Motor neuron (in vitro differentiated cells): ENCODE results near the gene TSPYL1. TPM values are rescaled to one million over a fixed set of nuclear protein-coding genes. Genes with fewer than 3 reads are reported as not detected.

Experiments
- ATAC-seq, 8 experiments: fragments of 200-7000 bp; cut with Tn5 transposase; replicated peaks in 6 of 8; 2 replicates each; pipeline ENCODE4 v1.8.0; 2021; ENCODE audit warnings: mild to moderate bottlenecking in 8 of 8, moderate library complexity in 8 of 8
- H3K27ac ChIP-seq, 2 donors: fragments of 250-450 bp; sonication (Bioruptor Pico); 2 replicates each; pipeline ENCODE4 v1.9.0; 2021; ENCODE audit warnings: antibody characterized with exemption in 2 of 2, mild to moderate bottlenecking in 2 of 2, moderate library complexity in 1 of 2
- H3K4me1 ChIP-seq, 2 donors: fragments of 250-450 bp; sonication (Bioruptor Pico); replicated peaks in 1 of 2; 2 replicates each; pipeline ENCODE4 v1.6.1; 2021; ENCODE audit warnings: antibody characterized with exemption in 2 of 2, mild to moderate bottlenecking in 2 of 2, moderate library complexity in 1 of 2
- H3K4me3 ChIP-seq, 5 donors: fragments of 250-450 bp; sonication (Bioruptor Pico); 2 replicates each; pipeline ENCODE4 v1.9.0; 2021; ENCODE audit warnings: antibody characterized with exemption in 5 of 5, mild to moderate bottlenecking in 5 of 5, moderate library complexity in 4 of 5
- WGBS, 10 experiments: fragments of 450-650 bp; shearing (Covaris generic); methylation state at CpG; one replicate each; pipeline ENCODE4 v1.0.0; 2022; 5-methylcytosine and 5-hydroxymethylcytosine counted together
- in situ Hi-C, 9 experiments: fragments of 400-800 bp; cut with MboI; loops; one replicate each; pipeline ENCODE4 v1.15.0; 2021; ENCODE audit warnings: low sequenced_read_pairs in 9 of 9, low pct_unique_long_range_greater_than_20kb in 2 of 9; ENCODE audit not compliant: unreplicated experiment in 9 of 9
- total RNA-seq, 8 experiments: library from RNA; unstranded; fragments of 300-600 nt; gene quantifications; 2 replicates each; pipeline versions ENCODE4 v1.2.3 to v1.2.4, GENCODE V29; 2022

The TSPYL1 gene
- total RNA-seq, 8 experiments from 2014 or later: 44.9 to 103 (median 70.5) TPM

GRCh38 chr6:116253505-116254296 lies 26.0 kb downstream of the TSPYL1 start, which contains the start of gene TSPYL4:
Gene TSPYL4, minus strand, starts transcription at chr6:116254075. Its CDS starts 67 bp downstream, at chr6:116254008.
- H3K4me1 ChIP-seq: peaks cover 29 to 34% of the 10 kb centered on the region in 2 donors
- in situ Hi-C loops: loop anchor here in 2 of 9 experiments (25.0 kb wide), 2 partner anchors 284 to 309 kb away; partner anchors contain the start of genes CALHM4 (in 1 of the 2), RWDD1 (in 1 of the 2) and TRAPPC3L (in 1 of the 2)
- 0 to 4% (median 1%) methylated on average over 1 to 29 of the region's 53 CpGs; no CpG with 5 or more reads in 3 of the 10 experiments for WGBS, 10 experiments
- ATAC-seq: peak; percentile 96 to 98 (median 97)
- H3K4me3 ChIP-seq: peak within 1 kb of the TSS; percentile 88 to 95 (median 94)
- H3K27ac ChIP-seq: peak within 1 kb of the TSS; percentile 94

GRCh38 chr6:116253188-116253504 lies 26.6 kb downstream of the TSPYL1 start:
- in situ Hi-C loops: loop anchor here in 2 of 9 experiments (25.0 kb wide), 2 partner anchors 284 to 309 kb away; partner anchors contain the start of genes CALHM4 (in 1 of the 2), RWDD1 (in 1 of the 2) and TRAPPC3L (in 1 of the 2)
- ATAC-seq: no peak
- peak overlapping the region; percentile 94 for H3K27ac ChIP-seq
- WGBS, 10 experiments: 10 to 35% (median 29%) methylated on average over 3 to 8 of the region's 11 CpGs; no CpG with 5 or more reads in 5 of the 10 experiments
- peaks cover 34 to 40% of the 10 kb centered on the region in 2 donors for H3K4me1 ChIP-seq
- peak overlapping the region; percentile 88 to 95 (median 94) for H3K4me3 ChIP-seq

GRCh38 chr6:116251568-116252384 lies 28.0 kb downstream of the TSPYL1 start:
- peak overlapping the region; percentile 88 to 95 (median 94) for H3K4me3 ChIP-seq
- peaks cover 34 to 49% of the 10 kb centered on the region in 2 donors for H3K4me1 ChIP-seq
- in situ Hi-C loops: loop anchor here in 2 of 9 experiments (25.0 kb wide), 2 partner anchors 286 to 311 kb away; partner anchors contain the start of genes CALHM4 (in 1 of the 2), RWDD1 (in 1 of the 2) and TRAPPC3L (in 1 of the 2)
- no peak overlapping the region for H3K27ac ChIP-seq
- ATAC-seq: no peak
- 20 to 100% (median 80%) methylated on average over 1 to 4 of the region's 6 CpGs for WGBS, 10 experiments

DNA sequence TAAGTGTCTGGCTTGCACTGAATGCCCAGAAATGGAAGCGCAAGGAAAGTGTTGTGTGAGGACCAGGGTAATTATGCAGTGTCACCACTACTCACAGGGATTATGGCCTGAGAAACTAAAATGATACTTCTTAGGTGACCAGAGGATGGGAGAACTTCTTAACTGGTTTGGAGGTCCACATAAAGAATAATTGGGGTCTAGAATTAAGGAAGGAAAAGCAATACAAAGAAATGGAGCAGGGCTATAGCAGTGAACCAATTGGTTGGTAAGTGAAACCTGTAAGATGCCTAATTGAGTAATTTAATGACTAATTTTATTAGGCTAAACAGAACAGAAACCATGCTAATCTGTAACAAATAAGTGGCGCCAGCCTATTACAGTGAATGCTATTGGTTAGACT lies 31.2 kb downstream of the TSPYL1 start:
- Histone ChIP-seq H3K4me3 (peak overlapping the region in 1 of 5 donors; percentile 95), H3K4me1 (peaks cover 30 to 40% of the 10 kb centered on the region in 2 donors), H3K27ac (no peak overlapping the region)
- ATAC-seq: no peak
- in situ Hi-C loops: no loop called here
- WGBS, 10 experiments: 80 to 100% (median 100%) methylated on average over 1 to 2 of the region's 2 CpGs; no CpG with 5 or more reads in 1 of the 10 experiments

DNA sequence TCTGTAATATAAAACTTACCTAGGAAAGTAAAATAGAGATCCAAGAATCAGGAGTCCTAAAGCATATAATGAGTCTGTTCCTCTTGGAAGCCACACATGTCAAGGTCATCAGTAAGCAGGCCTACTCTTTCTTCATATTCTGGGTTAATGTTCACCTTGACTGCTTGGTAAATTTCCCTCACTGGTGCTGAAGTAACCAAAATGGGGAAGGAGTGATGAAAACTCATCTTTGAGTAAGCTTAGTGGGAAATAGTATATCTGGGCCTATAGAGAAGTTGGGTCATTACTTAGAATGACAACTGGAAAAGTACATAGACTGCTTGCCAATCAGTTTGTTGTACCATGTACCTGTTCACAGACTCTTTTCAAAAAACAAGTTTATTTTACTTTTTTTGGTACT lies 32.4 kb downstream of the TSPYL1 start:
- in situ Hi-C loops: no loop called here
- H3K4me1 ChIP-seq: peaks cover 21 to 34% of the 10 kb centered on the region in 2 donors

GRCh38 chr6:116246089-116246488 lies 33.6 kb downstream of the TSPYL1 start:
- 66 to 100% (median 89%) methylated on average over 3 to 4 of the region's 4 CpGs for WGBS, 10 experiments
- H3K4me3 ChIP-seq: no peak overlapping the region
- no peak overlapping the region for H3K27ac ChIP-seq
- no peak for ATAC-seq
- peaks cover 14 to 27% of the 10 kb centered on the region in 2 donors for H3K4me1 ChIP-seq
- in situ Hi-C loops: no loop called here

More for the DNA sequence above, 32.4 kb downstream of the TSPYL1 start:
- Histone ChIP-seq H3K4me3 (no peak overlapping the region), H3K27ac (no peak overlapping the region)
- ATAC-seq: no peak

DNA sequence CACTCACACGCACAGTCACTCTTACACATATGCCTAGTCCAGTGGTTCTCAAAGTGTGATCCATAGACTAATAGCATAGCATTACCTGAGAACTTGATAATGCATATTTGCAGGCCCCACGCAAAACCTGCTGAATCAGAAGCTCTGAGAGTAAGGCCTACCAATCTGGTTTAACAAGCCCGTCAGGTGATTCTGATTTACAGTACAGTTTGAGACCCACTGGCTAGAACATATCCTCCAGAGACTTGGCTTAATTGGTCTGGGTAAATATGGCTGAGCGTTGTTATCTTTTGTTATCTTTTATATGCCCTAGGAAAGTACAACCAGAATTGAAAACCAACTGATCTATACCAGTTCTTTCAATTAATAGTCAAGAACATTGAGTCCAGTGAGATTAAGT lies 35.4 kb downstream of the TSPYL1 start:
- ATAC-seq: no peak
- Histone ChIP-seq H3K27ac (no peak overlapping the region), H3K4me3 (no peak overlapping the region), H3K4me1 (peaks cover 7 to 20% of the 10 kb centered on the region in 2 donors)
- 88 to 100% (median 98%) methylated on average over 2 to 4 of the region's 4 CpGs; no CpG with 5 or more reads in 1 of the 10 experiments for WGBS, 10 experiments
- in situ Hi-C loops: no loop called here

DNA sequence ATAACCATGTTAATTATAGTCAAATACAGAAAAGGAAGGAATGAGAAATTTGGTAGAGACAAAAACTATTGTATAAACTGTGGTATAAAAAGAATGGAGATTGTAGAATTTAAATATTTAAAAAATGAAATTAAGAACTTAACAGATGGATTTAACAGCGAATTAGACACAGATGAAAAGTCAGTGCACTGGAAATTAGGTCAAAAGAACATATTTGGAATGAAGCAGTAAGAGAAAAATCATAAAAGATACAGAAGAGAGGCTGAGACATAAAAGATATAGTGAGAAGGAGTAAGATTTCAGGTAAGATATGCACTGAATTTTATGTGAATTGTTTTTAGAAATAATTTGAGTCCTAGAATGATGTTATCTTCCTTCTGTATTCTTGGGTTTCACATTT lies 39.9 kb downstream of the TSPYL1 start:
- 57 to 100% (median 92%) methylated on average over 1 of the region's 1 CpG for WGBS, 10 experiments
- in situ Hi-C loops: no loop called here
- Histone ChIP-seq H3K4me1 (no peaks in the 10 kb centered on the region), H3K27ac (no peak overlapping the region), H3K4me3 (no peak overlapping the region)
- no peak for ATAC-seq

DNA sequence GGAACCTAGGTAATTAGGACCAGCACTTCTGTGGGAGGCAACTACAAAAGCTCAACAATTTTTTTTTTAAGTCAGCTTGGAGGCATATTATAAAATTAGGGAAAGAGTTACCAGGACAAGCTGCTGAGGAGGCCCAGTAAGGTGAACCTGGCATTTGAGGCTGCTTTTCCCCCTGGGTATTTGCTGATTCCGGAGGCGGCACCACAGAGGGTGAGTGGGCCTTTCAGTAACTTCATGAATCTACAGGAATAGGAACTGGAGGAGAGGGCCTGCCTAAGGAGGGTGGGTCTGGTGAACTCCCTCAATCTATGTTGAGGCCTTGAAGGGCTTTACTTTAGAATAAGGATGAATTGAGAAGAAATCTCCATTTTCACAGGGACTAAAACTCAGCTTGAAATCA lies 40.5 kb downstream of the TSPYL1 start:
- 100% methylated on average over 1 to 2 of the region's 2 CpGs; no CpG with 5 or more reads in 4 of the 10 experiments for WGBS, 10 experiments

DNA sequence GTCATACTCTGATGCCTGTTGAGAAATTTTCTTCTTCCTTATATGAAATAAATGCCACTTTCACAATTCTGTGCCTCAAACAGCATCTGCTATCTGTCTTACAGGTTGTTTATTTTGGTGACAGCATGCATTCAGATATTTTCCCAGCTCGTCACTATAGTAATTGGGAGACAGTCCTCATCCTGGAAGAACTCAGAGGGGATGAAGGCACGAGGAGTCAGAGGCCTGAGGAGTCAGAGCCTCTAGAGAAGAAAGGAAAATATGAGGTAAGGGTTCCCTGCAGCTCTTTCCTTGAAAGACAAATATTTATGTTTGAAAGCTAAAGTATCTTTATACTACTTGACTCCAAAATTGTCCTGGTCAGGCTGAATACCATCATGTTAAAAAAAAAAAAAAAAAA lies 41.6 kb downstream of the TSPYL1 start:
- Histone ChIP-seq H3K4me1 (no peaks in the 10 kb centered on the region), H3K4me3 (no peak overlapping the region), H3K27ac (no peak overlapping the region)
- WGBS, 10 experiments: 49 to 94% (median 67%) methylated on average over 1 to 2 of the region's 2 CpGs; no CpG with 5 or more reads in 1 of the 10 experiments
- ATAC-seq: peak in 1 of 8 experiments; percentile 74
- in situ Hi-C loops: no loop called here

More for the DNA sequence above, 40.5 kb downstream of the TSPYL1 start:
- H3K4me1 ChIP-seq: no peaks in the 10 kb centered on the region
- in situ Hi-C loops: no loop called here
- no peak overlapping the region for H3K4me3 ChIP-seq
- no peak overlapping the region for H3K27ac ChIP-seq
- ATAC-seq: no peak

DNA sequence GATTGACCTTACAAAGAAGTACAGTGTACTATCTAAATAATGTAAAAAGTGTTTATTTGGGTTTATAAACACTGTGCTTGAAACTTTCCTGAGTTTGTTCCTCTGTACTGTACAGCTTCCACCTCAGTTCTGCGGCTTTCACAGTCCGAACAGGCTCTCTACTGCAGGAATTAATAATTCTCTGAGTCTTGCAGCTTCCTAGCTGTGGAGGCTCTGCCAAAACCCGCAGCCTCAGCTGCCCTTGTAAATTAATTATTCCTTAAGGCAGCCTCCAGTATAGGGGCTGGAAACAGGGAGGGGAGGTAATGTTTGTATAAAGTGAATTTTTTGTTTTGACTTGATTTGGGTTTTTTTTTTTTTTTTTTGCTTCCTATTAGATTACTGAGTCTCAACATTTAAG lies 45.0 kb downstream of the TSPYL1 start:
- in situ Hi-C loops: no loop called here
- H3K4me1 ChIP-seq: peaks cover 0 to under 1% of the 10 kb centered on the region in 2 donors
- H3K4me3 ChIP-seq: no peak overlapping the region
- no peak overlapping the region for H3K27ac ChIP-seq
- ATAC-seq: no peak
- 38 to 90% (median 80%) methylated on average over 1 to 3 of the region's 3 CpGs; no CpG with 5 or more reads in 1 of the 10 experiments for WGBS, 10 experiments

- 10 to 100% (median 80%) methylated on average over 2 to 16 of the region's 17 CpGs; no CpG with 5 or more reads in 1 of the 10 experiments for WGBS, 10 experiments
- ATAC-seq: peak; percentile 99 to 100 (median 99)
- H3K4me1 ChIP-seq: peaks cover 0 to 4% of the 10 kb centered on the region in 2 donors
- in situ Hi-C loops: no loop called here
- peak overlapping the region in 1 of 2 donors; percentile 61 for H3K27ac ChIP-seq
- peak overlapping the region in 2 of 5 donors; percentile 1 to 29 for H3K4me3 ChIP-seq
Measured at GRCh38 chr6:116229287-116229913, 50.3 kb downstream of the TSPYL1 start.
